ENCODE results near the gene PLAA. TPM values are rescaled to one million over a fixed set of nuclear protein-coding genes. Genes with fewer than 3 reads are reported as not detected.

Gene PLAA
- total and polyA plus RNA-seq, 2 experiments from 2014 or later = 22.8 to 33.9 TPM

DNA sequence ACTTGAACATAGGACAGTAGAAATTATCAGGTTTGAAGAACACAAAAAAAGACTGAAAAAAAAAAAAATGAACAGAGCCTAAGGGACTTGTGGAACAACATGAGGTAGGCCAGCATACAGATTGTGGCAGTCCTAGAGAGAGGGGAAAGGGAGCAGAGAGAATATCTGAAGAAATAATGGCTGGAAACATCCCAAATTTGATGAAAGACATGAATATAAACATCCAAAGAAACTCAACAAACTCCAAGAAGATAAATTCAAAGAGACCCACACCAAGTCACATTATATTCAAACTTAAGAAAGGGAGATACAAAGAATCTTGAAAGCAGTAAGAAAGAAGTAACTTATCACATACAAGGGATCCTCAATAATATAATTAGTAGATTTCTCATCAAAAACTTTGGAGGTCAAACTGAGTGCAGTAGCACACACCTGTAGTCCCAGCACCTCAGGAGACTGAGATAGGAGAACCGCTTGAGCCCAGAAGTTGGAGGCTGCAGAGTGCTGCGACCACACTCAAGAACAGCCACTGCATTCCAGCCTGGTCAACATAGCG is 9.1 kb downstream of the PLAA start:
- H3K36me3 ChIP-seq (replicated peaks; ENCODE audit: insufficient read depth, low read depth) = no peaks in the 10 kb centered on the region

DNA sequence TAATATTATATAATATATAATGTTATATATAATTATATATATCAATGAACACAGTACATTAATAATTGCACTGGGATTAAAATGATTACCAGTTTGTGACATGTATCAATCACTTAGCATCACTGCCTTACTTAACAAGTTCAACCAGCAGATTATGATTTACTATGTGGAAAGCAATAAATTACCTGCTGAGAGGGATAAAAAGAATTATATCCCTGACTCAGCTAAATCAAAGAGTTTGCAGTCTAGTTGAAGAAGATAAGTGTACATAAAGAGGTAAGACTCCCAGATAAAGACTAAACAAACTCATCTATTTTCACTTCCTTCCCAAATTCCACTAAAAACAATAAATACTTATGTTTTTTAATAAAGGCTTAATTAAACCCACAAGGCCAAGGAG is 11.2 kb downstream of the PLAA start:
- no peaks in the 10 kb centered on the region for H3K9me2 ChIP-seq (replicated peaks; ENCODE audit: insufficient read depth)
- peaks cover 6% of the 10 kb centered on the region for H3K9me3 ChIP-seq (ENCODE audit: low read depth)
- H3K79me2 ChIP-seq = peaks cover 86% of the 10 kb centered on the region
- DNase-seq (ENCODE audit: low spot score) = no peak
- H3K4me2 ChIP-seq = no peak overlapping the region
- peak overlapping the region; percentile 21 for H3K27ac ChIP-seq
- H3K27me3 ChIP-seq = no peaks in the 10 kb centered on the region
- no peaks in the 10 kb centered on the region for H3K4me1 ChIP-seq (ENCODE audit: insufficient read depth)
- H4K20me1 ChIP-seq (ENCODE audit: insufficient read depth, poor library complexity, severe bottlenecking) = no peaks in the 10 kb centered on the region
- no peak overlapping the region for H2AFZ ChIP-seq
- no peak overlapping the region for H3K4me3 ChIP-seq
- no peaks in the 10 kb centered on the region for H3K36me3 ChIP-seq (replicated peaks; ENCODE audit: insufficient read depth, low read depth)
- no peak for TF ChIP-seq EZH2phosphoT487 (IDR thresholded peaks at IDR 0.05; ENCODE audit: low read depth, severe bottlenecking, unreplicated experiment)
- TF ChIP-seq EZH2 (IDR thresholded peaks at IDR 0.05; ENCODE audit: borderline replicate concordance) = no peak
- TF ChIP-seq, protein P1, sequence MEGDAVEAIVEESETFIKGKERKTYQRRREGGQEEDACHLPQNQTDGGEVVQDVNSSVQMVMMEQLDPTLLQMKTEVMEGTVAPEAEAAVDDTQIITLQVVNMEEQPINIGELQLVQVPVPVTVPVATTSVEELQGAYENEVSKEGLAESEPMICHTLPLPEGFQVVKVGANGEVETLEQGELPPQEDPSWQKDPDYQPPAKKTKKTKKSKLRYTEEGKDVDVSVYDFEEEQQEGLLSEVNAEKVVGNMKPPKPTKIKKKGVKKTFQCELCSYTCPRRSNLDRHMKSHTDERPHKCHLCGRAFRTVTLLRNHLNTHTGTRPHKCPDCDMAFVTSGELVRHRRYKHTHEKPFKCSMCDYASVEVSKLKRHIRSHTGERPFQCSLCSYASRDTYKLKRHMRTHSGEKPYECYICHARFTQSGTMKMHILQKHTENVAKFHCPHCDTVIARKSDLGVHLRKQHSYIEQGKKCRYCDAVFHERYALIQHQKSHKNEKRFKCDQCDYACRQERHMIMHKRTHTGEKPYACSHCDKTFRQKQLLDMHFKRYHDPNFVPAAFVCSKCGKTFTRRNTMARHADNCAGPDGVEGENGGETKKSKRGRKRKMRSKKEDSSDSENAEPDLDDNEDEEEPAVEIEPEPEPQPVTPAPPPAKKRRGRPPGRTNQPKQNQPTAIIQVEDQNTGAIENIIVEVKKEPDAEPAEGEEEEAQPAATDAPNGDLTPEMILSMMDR (IDR thresholded peaks at IDR 0.05; ENCODE audit: poor library complexity) = no peak

More for the DNA sequence above, 9.1 kb downstream of the PLAA start:
- Histone ChIP-seq H3K4me1 (ENCODE audit: insufficient read depth) (no peaks in the 10 kb centered on the region), H3K27me3 (no peaks in the 10 kb centered on the region), H3K9me3 (ENCODE audit: low read depth) (peaks cover 6% of the 10 kb centered on the region), H3K27ac (no peak overlapping the region), H4K20me1 (ENCODE audit: insufficient read depth, poor library complexity, severe bottlenecking) (no peaks in the 10 kb centered on the region), H2AFZ (no peak overlapping the region), H3K4me3 (no peak overlapping the region), H3K4me2 (no peak overlapping the region), H3K9me2 (replicated peaks; ENCODE audit: insufficient read depth) (no peaks in the 10 kb centered on the region), H3K79me2 (peaks cover 96% of the 10 kb centered on the region)
- no peak for DNase-seq (ENCODE audit: low spot score)
- TF ChIP-seq, protein P1 (IDR thresholded peaks at IDR 0.05; ENCODE audit: poor library complexity) = no peak
- TF ChIP-seq EZH2 (IDR thresholded peaks at IDR 0.05; ENCODE audit: borderline replicate concordance) = no peak
- no peak for TF ChIP-seq EZH2phosphoT487 (IDR thresholded peaks at IDR 0.05; ENCODE audit: low read depth, severe bottlenecking, unreplicated experiment)
- WGBS (ENCODE audit: low lambda C conversion rate, missing lambda C conversion rate) = 98% methylated on average over 3 of the region's 3 CpGs

DNA sequence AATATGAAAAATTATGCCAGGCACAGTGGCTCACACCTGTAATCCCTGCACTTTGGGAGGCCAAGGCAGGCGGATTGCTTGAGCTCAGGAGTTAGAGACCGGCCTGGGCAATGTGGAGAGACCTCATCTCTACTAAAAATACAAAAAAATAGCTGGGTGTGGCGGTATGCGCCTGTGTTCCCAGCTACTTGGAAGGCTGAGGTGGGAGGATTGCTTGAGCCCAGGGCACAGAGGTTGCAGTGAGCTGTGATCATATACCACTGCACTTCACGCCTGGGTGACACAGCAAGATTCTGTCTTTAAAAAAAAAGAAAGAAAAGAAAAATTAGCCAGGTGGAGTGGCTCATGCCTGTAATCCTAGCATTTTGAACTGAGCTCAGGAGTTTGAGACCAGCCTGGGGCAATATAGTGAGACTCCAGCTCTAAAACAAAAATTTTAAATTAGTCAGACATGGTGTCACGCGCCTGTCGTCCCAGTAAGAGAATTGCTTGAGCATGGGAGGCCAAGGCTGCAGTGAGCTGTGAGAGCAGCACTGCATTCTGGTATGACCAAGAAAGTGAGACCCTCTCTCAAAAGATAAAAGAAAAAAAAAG is 18.0 kb downstream of the PLAA start:
- Histone ChIP-seq H3K36me3 (replicated peaks; ENCODE audit: insufficient read depth, low read depth) (no peaks in the 10 kb centered on the region), H3K79me2 (peaks cover 19% of the 10 kb centered on the region), H3K4me1 (ENCODE audit: insufficient read depth) (no peaks in the 10 kb centered on the region), H3K9me3 (ENCODE audit: low read depth) (no peaks in the 10 kb centered on the region), H3K4me3 (no peak overlapping the region), H3K27ac (no peak overlapping the region), H3K27me3 (no peaks in the 10 kb centered on the region), H3K4me2 (no peak overlapping the region), H2AFZ (no peak overlapping the region), H3K9me2 (replicated peaks; ENCODE audit: insufficient read depth) (no peaks in the 10 kb centered on the region), H4K20me1 (ENCODE audit: insufficient read depth, poor library complexity, severe bottlenecking) (no peaks in the 10 kb centered on the region)
- 96% methylated on average over 8 of the region's 8 CpGs for WGBS (ENCODE audit: low lambda C conversion rate, missing lambda C conversion rate)
- TF ChIP-seq EZH2phosphoT487 (IDR thresholded peaks at IDR 0.05; ENCODE audit: low read depth, severe bottlenecking, unreplicated experiment) (no peak), EZH2 (IDR thresholded peaks at IDR 0.05; ENCODE audit: borderline replicate concordance) (no peak)
- TF ChIP-seq, protein P1 (IDR thresholded peaks at IDR 0.05; ENCODE audit: poor library complexity) = no peak
- no peak for DNase-seq (ENCODE audit: low spot score)
